PC-9 (cell line): ENCODE data around the gene HSD3B2. TPM values are rescaled to one million over a fixed set of nuclear protein-coding genes. Genes with fewer than 3 reads are reported as not detected.
A peak's percentile ranks its signal among the peaks of the same experiment; 100 is the strongest.

Experiments used
- BruUV-seq: library from RNA; stranded (reverse); fragments of 400-500 nt; replicated peaks from 2 replicates; lab custom pipeline; 2021; lab: Mats Ljungman, UMichigan
- CTCF ChIA-PET: fragments of 300-600 bp; sonication (Branson Sonifier 250); formaldehyde crosslinking; loops from one replicate; lab custom pipeline; 2022; ENCODE audit warnings: antibody characterized with exemption; lab: Charles Lee
- POLR2A ChIA-PET: fragments of 300-600 bp; sonication (Branson Sonifier 250); formaldehyde crosslinking; loops from one replicate; lab custom pipeline; 2022; ENCODE audit warnings: antibody characterized with exemption; ENCODE audit not compliant: unreplicated experiment; lab: Charles Lee
- DNase-seq, 2 experiments: peaks; one replicate each; pipeline versions ENCODE4 v3.0.0 to v3.0.0-alpha.2; 2015 to 2022; ENCODE audit warnings: mixed read lengths in 1 of 2
- H2AFZ ChIP-seq: fragments of 200-600 bp; sonication (generic); 2 replicates; pipeline ENCODE4 v1.8.1; 2017; ENCODE audit warnings: antibody characterized with exemption
- H3F3A ChIP-seq: fragments of 200-600 bp; sonication (generic); 2 replicates; pipeline ENCODE4 v1.8.1; 2017; ENCODE audit warnings: antibody characterized with exemption, mild to moderate bottlenecking, low read depth; ENCODE audit not compliant: insufficient read depth
- H3K27ac ChIP-seq: fragments of 200-600 bp; sonication (generic); 2 replicates; pipeline ENCODE4 v1.6.1; 2016; ENCODE audit warnings: mixed run types
- H3K27me3 ChIP-seq: fragments of 200-600 bp; sonication (generic); 2 replicates; pipeline ENCODE4 v1.6.1; 2016; ENCODE audit warnings: low read depth, mixed run types; ENCODE audit not compliant: insufficient read depth
- H3K36me3 ChIP-seq: fragments of 200-600 bp; sonication (generic); 2 replicates; pipeline ENCODE4 v1.6.1; 2016; ENCODE audit warnings: low read depth, mixed run types
- H3K4me1 ChIP-seq: fragments of 200-600 bp; sonication (generic); replicated peaks from 2 replicates; pipeline ENCODE4 v1.6.1; 2016; ENCODE audit warnings: mixed run types; ENCODE audit not compliant: insufficient read depth
- H3K4me2 ChIP-seq: fragments of 200-600 bp; sonication (generic); 2 replicates; pipeline ENCODE4 v1.6.1; 2017; ENCODE audit warnings: mixed run types
- H3K4me3 ChIP-seq: fragments of 200-600 bp; sonication (generic); 2 replicates; pipeline ENCODE4 v1.6.1; 2016; ENCODE audit warnings: mixed run types
- H3K79me2 ChIP-seq: fragments of 200-600 bp; sonication (generic); 2 replicates; pipeline ENCODE4 v1.6.1; 2017; ENCODE audit warnings: low read depth, mixed run types
- H3K9me2 ChIP-seq: fragments of 200-600 bp; sonication (generic); 2 replicates; pipeline ENCODE4 v1.8.1; 2017; ENCODE audit warnings: mild to moderate bottlenecking; ENCODE audit not compliant: insufficient read depth
- H3K9me3 ChIP-seq: fragments of 200-600 bp; sonication (generic); 2 replicates; pipeline ENCODE4 v1.8.1; 2016; ENCODE audit warnings: low read depth; ENCODE audit not compliant: insufficient read depth
- H4K20me1 ChIP-seq: fragments of 200-600 bp; sonication (generic); 2 replicates; pipeline ENCODE4 v1.8.1; 2017; ENCODE audit not compliant: insufficient read depth
- EZH2 ChIP-seq: fragments of 200-600 bp; sonication (generic); IDR thresholded peaks from 2 replicates; pipeline ENCODE4 v1.8.0; 2017; ENCODE audit warnings: antibody characterized with exemption, low read depth
- intact Hi-C: fragments of 100-400 bp; cut with micrococcal nuclease; formaldehyde crosslinking; loops from one replicate; pipeline ENCODE4 v1.10.0; 2022; ENCODE audit not compliant: unreplicated experiment
- total RNA-seq: library from RNA; stranded (reverse); gene quantifications from 2 replicates; pipeline ENCODE4 v1.2.3, GENCODE V29; 2021
- TF ChIP-seq, protein P1 (sequence below): fragments of 200-600 bp; sonication (generic); conservative IDR thresholded peaks from 2 replicates; pipeline ENCODE4 v1.6.1; 2017; ENCODE audit warnings: mixed run types, antibody characterized with exemption, mild to moderate bottlenecking, moderate library complexity

HSD3B2 gene
- total RNA-seq, 1 experiment from 2014 or later = not detected

DNA sequence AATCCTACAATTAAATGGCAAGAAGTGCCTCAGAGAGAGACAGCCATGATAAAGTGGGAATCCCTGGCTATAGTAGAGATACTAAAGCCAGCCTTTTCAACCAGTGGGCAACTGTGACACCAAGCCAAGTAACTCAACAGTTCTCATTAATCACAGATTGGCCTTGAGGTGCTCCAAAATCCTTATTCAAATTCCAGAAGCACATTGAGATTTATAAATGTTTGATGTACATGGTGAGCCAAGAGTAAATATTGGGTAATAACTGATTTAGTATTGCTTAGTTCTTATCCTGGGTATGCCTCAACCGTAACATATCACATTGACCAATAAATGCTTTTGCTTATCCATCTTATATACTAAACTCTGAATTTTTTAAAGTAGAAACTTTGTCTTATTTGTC is 29.3 kb upstream of the HSD3B2 start:
- ChIA-PET POLR2A (no interaction called here), CTCF (no interaction called here)
- H4K20me1 ChIP-seq = no peaks in the 10 kb centered on the region
- no peak overlapping the region for H3K4me3 ChIP-seq
- peaks cover 9% of the 10 kb centered on the region for H3F3A ChIP-seq
- H3K9me2 ChIP-seq = no peaks in the 10 kb centered on the region
- H3K9me3 ChIP-seq = no peaks in the 10 kb centered on the region
- H3K4me1 ChIP-seq = peaks cover 19% of the 10 kb centered on the region
- TF ChIP-seq, protein P1, sequence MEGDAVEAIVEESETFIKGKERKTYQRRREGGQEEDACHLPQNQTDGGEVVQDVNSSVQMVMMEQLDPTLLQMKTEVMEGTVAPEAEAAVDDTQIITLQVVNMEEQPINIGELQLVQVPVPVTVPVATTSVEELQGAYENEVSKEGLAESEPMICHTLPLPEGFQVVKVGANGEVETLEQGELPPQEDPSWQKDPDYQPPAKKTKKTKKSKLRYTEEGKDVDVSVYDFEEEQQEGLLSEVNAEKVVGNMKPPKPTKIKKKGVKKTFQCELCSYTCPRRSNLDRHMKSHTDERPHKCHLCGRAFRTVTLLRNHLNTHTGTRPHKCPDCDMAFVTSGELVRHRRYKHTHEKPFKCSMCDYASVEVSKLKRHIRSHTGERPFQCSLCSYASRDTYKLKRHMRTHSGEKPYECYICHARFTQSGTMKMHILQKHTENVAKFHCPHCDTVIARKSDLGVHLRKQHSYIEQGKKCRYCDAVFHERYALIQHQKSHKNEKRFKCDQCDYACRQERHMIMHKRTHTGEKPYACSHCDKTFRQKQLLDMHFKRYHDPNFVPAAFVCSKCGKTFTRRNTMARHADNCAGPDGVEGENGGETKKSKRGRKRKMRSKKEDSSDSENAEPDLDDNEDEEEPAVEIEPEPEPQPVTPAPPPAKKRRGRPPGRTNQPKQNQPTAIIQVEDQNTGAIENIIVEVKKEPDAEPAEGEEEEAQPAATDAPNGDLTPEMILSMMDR = no peak
- TF ChIP-seq EZH2 = no peak
- no peaks in the 10 kb centered on the region for H3K36me3 ChIP-seq
- no peaks in the 10 kb centered on the region for H3K79me2 ChIP-seq
- H2AFZ ChIP-seq = no peak overlapping the region
- intact Hi-C loops = no loop called here
- H3K27ac ChIP-seq = no peak overlapping the region
- no peaks in the 10 kb centered on the region for H3K27me3 ChIP-seq
- no TSS peak for BruUV-seq
- H3K4me2 ChIP-seq = no peak overlapping the region
- DNase-seq = no peak

DNA sequence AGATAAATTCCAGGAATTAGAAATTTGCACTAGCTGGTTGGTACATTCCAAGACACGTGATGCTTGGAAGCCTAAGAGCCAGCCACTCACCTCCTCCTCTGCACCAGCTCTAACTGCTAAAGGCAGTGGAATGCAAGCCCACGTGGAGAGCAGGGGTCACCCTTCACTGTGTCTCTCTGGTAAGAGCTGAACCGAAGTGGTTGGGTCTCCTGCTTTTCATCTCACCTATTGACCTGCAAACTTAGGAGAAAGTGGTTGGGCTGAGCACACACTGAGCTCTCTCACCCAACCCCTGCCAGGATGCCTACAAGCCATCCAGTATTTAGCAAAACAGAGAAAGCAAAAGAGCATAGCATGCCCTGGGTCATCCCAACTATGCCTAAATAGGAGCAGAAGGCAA is 27.1 kb upstream of the HSD3B2 start:
- Histone ChIP-seq H3K27ac (no peak overlapping the region), H3F3A (peaks cover 9% of the 10 kb centered on the region), H3K4me1 (peaks cover 19% of the 10 kb centered on the region), H3K9me3 (no peaks in the 10 kb centered on the region), H4K20me1 (no peaks in the 10 kb centered on the region), H3K36me3 (no peaks in the 10 kb centered on the region), H3K4me2 (peak overlapping the region; percentile 15), H3K9me2 (no peaks in the 10 kb centered on the region), H3K79me2 (no peaks in the 10 kb centered on the region), H3K27me3 (peaks cover 11% of the 10 kb centered on the region; the same call in 1 of the 2 replicates), H3K4me3 (no peak overlapping the region), H2AFZ (no peak overlapping the region)
- DNase-seq = no peak
- ChIA-PET POLR2A (no interaction called here), CTCF (no interaction called here)
- intact Hi-C loops = no loop called here
- TF ChIP-seq, protein P1 = no peak
- TF ChIP-seq EZH2 = no peak
- no TSS peak for BruUV-seq

DNA sequence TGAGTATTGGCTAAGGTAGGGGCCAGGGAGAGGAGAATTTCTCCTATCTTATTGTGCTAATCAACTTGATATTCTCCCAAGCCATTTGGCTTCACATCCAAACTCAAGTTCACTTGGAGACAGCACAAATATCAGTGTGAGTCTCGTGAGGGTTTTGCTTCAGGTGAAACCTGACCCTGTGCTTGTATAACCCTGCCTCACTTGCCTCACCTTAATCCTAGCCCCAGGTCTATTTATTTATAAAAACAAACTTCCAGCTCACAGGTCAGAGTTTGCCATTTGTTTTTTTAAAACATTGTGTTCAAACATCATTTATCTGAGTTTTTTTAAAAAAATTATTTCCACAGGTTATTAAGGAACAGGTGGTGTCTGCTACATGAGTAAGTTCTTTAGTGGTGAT is 26.5 kb upstream of the HSD3B2 start:
- intact Hi-C loops = no loop called here
- Histone ChIP-seq H2AFZ (no peak overlapping the region), H3K9me3 (no peaks in the 10 kb centered on the region), H3K27me3 (peaks cover 13% of the 10 kb centered on the region; the same call in 1 of the 2 replicates), H3K79me2 (no peaks in the 10 kb centered on the region), H3K4me1 (peaks cover 19% of the 10 kb centered on the region), H3K4me3 (no peak overlapping the region), H3F3A (peaks cover 9% of the 10 kb centered on the region), H3K27ac (no peak overlapping the region), H3K4me2 (peak overlapping the region; percentile 15), H3K9me2 (no peaks in the 10 kb centered on the region), H4K20me1 (no peaks in the 10 kb centered on the region), H3K36me3 (no peaks in the 10 kb centered on the region)
- DNase-seq = peak in 1 of 2 experiments; percentile 81
- POLR2A ChIA-PET = no interaction called here
- BruUV-seq = no TSS peak
- TF ChIP-seq, protein P1 = no peak
- TF ChIP-seq EZH2 = no peak
- CTCF ChIA-PET = no interaction called here
